A549 (cell line): ENCODE results near the gene PXK.

Experiments
- MYC ChIP-seq: IDR thresholded peaks from 2 replicates; pipeline ENCODE4 v1.6.1; 2012; ENCODE audit warnings: mild to moderate bottlenecking, inconsistent platforms, low read length, improper control_type of control experiment, borderline replicate concordance
- PHF8 ChIP-seq: fragments of 200-600 bp; sonication (generic); IDR thresholded peaks from 2 replicates; pipeline ENCODE4 v1.6.1; 2016; ENCODE audit warnings: low read depth, mild to moderate bottlenecking, antibody characterized with exemption, moderate library complexity, borderline replicate concordance
- POLR2A ChIP-seq: IDR thresholded peaks from 2 replicates; pipeline ENCODE4 v1.6.1; 2012; ENCODE audit warnings: mild to moderate bottlenecking, low read length
- RAD21 ChIP-seq, 2 experiments: fragments of >200 bp in 1 of 2; sonication (Bioruptor Twin) in 1 of 2; formaldehyde crosslinking in 1 of 2; IDR thresholded peaks in 1 of 2; conservative IDR thresholded peaks in 1 of 2; 2 replicates in 1 of 2; 3 replicates in 1 of 2; pipeline ENCODE4 v1.6.1; 2012 to 2018; ENCODE audit warnings: inconsistent platforms in 1 of 2
- RFX5 ChIP-seq: fragments of 450-650 bp; IDR thresholded peaks from 2 replicates; pipeline ENCODE4 v1.7.1; 2014; ENCODE audit warnings: antibody characterized with exemption, mild to moderate bottlenecking, moderate library complexity
- ZNF302 ChIP-seq: fragments of 250-450 bp; sonication (Bioruptor Pico); IDR thresholded peaks from 2 replicates; pipeline ENCODE4 v1.9.0; 2021; ENCODE audit warnings: inconsistent platforms, mild to moderate bottlenecking, moderate library complexity
- TF ChIP-seq, protein P1 (sequence below): fragments of >200 bp; sonication (Bioruptor Twin); formaldehyde crosslinking; IDR thresholded peaks from 3 replicates; pipeline ENCODE4 v1.5.1; 2016
- TF ChIP-seq, protein P2 (sequence below): IDR thresholded peaks from 2 replicates; pipeline ENCODE4 v1.6.1; 2012
- TF ChIP-seq, protein P3 (sequence below): fragments of 200-600 bp; sonication (generic); IDR thresholded peaks from 2 replicates; pipeline ENCODE4 v1.6.1; 2016; ENCODE audit warnings: antibody characterized with exemption, mild to moderate bottlenecking, moderate library complexity

DNA sequence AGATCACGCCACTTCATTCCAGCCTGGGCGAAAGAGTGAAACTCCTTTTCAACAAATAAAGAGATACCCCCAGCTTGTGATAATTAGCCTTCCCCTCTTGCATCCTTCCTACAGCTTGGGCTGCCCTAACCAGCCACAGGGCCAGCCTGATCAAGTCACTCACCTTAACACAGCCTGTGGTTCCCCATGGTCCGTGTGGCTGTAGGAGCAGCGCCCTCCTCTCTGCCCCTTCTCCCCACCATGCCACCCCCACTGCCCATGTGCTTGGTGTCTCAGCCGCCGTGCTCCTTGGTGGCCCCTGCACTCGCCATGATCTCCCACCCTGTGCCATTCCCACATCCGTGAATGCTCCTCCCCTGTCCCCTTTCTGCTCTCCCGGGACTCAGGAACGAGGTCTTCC is 39.8 kb upstream of the PXK start:
- TF ChIP-seq ZNF302 (CRISPR knock-in tag) (no peak), POLR2A (no peak), RFX5 (no peak), RAD21 (conservative IDR thresholded peaks at IDR 0.05 in 1 of 2, IDR thresholded peaks at IDR 0.05 in 1 of 2) (no peak), MYC (no peak), PHF8 (no peak)
- TF ChIP-seq, protein P1, sequence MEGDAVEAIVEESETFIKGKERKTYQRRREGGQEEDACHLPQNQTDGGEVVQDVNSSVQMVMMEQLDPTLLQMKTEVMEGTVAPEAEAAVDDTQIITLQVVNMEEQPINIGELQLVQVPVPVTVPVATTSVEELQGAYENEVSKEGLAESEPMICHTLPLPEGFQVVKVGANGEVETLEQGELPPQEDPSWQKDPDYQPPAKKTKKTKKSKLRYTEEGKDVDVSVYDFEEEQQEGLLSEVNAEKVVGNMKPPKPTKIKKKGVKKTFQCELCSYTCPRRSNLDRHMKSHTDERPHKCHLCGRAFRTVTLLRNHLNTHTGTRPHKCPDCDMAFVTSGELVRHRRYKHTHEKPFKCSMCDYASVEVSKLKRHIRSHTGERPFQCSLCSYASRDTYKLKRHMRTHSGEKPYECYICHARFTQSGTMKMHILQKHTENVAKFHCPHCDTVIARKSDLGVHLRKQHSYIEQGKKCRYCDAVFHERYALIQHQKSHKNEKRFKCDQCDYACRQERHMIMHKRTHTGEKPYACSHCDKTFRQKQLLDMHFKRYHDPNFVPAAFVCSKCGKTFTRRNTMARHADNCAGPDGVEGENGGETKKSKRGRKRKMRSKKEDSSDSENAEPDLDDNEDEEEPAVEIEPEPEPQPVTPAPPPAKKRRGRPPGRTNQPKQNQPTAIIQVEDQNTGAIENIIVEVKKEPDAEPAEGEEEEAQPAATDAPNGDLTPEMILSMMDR, result no peak
- TF ChIP-seq, protein P2, sequence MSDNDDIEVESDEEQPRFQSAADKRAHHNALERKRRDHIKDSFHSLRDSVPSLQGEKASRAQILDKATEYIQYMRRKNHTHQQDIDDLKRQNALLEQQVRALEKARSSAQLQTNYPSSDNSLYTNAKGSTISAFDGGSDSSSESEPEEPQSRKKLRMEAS, result no peak
- TF ChIP-seq, protein P3, sequence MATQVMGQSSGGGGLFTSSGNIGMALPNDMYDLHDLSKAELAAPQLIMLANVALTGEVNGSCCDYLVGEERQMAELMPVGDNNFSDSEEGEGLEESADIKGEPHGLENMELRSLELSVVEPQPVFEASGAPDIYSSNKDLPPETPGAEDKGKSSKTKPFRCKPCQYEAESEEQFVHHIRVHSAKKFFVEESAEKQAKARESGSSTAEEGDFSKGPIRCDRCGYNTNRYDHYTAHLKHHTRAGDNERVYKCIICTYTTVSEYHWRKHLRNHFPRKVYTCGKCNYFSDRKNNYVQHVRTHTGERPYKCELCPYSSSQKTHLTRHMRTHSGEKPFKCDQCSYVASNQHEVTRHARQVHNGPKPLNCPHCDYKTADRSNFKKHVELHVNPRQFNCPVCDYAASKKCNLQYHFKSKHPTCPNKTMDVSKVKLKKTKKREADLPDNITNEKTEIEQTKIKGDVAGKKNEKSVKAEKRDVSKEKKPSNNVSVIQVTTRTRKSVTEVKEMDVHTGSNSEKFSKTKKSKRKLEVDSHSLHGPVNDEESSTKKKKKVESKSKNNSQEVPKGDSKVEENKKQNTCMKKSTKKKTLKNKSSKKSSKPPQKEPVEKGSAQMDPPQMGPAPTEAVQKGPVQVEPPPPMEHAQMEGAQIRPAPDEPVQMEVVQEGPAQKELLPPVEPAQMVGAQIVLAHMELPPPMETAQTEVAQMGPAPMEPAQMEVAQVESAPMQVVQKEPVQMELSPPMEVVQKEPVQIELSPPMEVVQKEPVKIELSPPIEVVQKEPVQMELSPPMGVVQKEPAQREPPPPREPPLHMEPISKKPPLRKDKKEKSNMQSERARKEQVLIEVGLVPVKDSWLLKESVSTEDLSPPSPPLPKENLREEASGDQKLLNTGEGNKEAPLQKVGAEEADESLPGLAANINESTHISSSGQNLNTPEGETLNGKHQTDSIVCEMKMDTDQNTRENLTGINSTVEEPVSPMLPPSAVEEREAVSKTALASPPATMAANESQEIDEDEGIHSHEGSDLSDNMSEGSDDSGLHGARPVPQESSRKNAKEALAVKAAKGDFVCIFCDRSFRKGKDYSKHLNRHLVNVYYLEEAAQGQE, result no peak
